HL-60/S4 treated with retinoic acid at 250 ng/mL for 4 days and 3 days (cell line): Measurements from ENCODE around the gene CDC25C.

Experiments used
- in situ Hi-C: fragments of 300-500 bp; cut with MboI; formaldehyde crosslinking; loops from 2 replicates; pipeline ENCODE4 v1.7.0; 2022; ENCODE audit warnings: low sequenced_read_pairs

The CDC25C gene

GRCh38 chr5:138331449-138332368 lies at the start of gene CDC25C:
Gene CDC25C, minus strand, starts transcription at chr5:138331804. Its CDS starts 624 bp downstream, at chr5:138331180.
- in situ Hi-C loops: no loop called here

DNA sequence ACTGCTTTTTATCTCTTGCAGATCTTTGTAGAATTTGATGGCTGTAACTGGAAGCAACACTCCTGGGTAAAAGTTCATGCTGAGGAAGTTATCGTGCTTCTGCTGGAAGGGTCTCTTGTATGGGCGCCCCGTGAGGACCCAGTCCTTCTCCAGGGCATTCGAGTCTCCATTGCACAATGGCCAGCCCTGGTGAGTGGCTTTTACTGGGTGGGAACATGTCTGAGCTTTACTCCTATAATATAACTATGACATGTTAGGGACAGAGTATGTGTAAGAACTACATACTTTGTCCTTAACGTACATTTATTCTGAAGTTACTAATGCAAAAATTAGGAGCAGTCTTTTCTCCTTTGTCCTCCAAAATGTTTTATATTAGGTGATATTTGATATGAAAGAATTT lies 41.0 kb upstream of the CDC25C start:
- in situ Hi-C loops: no loop called here

DNA sequence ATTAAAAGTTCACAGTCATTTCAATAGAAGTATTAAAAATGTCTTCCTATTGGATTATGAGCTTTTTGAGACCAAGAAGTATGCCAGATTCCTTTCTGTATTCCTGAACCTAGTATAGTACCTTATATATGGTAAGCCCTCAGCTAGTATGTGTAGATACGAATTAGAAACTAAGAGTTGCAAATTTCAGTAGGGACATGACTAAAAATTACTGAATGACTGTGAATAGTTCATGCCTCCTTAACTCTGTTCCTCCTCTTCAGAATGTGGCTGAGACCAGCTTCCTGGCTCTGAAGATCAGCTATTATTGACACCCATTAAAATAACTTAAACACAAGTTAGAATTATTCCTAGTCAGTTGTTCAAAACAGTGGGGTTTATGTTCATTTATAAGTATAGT lies 40.6 kb upstream of the CDC25C start:
- in situ Hi-C loops: no loop called here

- in situ Hi-C loops: no loop called here
These were observed 39.9 kb upstream of the CDC25C start for GRCh38 chr5:138371454-138371853.

DNA sequence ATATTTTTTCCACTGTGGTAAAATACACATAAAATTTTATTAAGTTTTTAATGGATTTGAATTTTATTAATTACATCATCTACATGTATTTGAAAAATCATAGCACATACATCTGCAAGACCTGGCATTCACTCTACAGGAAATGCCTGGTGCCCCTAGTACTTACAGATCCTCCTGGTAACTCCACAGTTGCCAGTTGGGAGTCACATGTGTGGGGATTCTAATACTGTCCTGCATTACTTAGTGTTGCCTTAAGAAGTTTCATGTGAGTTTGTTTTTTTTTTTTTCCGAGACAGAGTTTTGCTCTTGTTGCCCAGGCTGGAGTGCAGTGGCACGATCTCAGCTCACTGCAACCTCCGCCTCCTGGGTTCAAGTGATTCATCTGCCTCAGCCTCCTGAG lies 38.9 kb upstream of the CDC25C start:
- in situ Hi-C loops: no loop called here

DNA sequence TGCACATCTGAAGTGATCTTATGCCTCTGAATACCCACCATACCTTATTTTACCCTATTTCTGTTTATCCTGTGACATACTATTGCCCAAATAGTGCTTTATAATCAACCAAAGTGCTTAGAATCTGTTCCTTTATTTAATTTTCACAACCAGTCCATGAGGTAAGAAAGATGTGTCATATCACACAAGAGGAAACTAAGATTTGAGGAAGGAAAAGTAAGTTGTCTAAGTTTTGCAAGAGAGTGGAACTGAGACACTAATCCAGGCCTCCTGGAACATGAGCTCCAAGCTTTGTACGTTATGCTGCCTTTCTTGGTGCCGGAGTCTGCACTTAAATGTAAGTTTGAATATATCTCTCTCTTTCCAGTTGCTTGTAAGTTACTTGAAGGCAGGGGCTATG lies 38.1 kb upstream of the CDC25C start:
- in situ Hi-C loops: no loop called here

DNA sequence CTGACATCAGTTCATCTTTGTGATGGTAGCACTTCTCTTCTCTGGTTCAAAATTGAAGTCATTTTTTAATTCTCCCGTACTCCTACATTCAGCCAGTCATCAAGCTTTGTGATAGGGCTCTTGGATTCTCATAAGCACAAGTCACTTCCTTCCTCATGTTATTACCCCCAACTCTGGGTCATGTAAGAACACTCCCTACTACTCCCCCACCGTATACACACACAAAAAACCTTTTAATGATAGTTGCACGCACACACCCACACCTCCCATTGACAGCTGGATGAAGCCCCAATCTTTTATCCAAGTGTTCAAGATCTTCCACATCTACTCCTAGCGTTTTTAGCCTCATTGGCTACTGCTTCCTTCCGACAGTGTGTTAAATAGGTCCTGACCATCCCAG lies 37.7 kb upstream of the CDC25C start:
- in situ Hi-C loops: no loop called here

DNA sequence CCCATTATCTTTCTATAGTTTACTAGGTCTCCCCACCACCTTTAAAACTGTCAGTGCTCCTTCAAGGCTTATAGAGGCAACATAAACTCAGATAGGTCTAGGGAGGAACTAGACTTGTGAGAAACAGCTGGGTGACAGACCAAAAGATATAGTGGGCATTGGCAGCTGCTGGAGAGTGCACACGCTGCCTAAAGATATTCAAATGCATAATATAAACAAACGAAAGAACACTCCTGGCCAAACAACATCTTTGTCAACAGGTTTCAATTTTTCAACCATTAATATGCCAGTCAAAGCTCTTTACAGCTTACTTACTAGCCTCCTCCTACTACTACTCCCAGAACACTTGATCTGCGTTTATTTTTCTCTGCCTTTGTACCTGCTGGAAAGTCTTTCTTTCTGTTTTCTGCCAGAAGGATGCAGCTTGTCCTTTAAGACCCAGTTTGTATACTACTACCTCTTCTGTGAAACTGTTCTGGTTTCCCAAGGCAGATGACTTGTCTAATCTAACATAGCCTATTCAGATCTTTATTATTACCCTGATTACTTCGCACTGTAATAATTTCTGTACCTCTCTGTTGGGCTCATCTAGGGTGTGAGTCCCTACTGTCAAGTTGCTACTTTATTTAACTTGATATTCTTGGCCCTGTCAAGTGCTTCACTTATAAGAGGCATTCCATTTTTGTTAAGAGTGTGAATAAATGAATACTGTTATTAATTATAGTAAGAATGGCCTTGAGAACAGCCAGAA lies 35.2 kb upstream of the CDC25C start:
- in situ Hi-C loops: no loop called here

GRCh38 chr5:138364576-138364975 lies 33.0 kb upstream of the CDC25C start:
- in situ Hi-C loops: no loop called here

GRCh38 chr5:138360941-138361452 lies 29.4 kb upstream of the CDC25C start:
- in situ Hi-C loops: no loop called here

DNA sequence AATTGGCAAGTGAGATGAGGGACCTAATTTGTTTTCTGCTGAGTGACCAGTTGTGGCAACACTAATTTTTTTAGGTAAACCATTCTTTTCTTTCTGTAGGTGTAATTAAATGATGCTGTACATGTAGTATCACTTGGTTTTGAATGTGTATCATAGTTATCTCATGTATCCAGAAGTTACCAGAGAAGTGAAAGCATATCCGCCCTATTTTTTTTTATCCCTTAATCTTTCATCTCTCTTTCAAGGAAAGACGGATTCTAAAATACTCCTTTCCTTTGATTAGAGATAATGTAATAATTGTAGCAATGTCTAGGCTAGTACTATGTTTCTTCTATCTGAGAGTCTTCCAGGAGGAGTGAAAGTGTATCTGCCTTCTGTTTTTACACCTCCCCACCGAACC lies 28.0 kb upstream of the CDC25C start:
- in situ Hi-C loops: no loop called here

- in situ Hi-C loops: no loop called here
These were observed 23.3 kb upstream of the CDC25C start for GRCh38 chr5:138354926-138355378.

- in situ Hi-C loops: no loop called here
These were observed 22.8 kb upstream of the CDC25C start for GRCh38 chr5:138354387-138354786.

GRCh38 chr5:138353560-138354080 lies 22.0 kb upstream of the CDC25C start:
- in situ Hi-C loops: no loop called here

DNA sequence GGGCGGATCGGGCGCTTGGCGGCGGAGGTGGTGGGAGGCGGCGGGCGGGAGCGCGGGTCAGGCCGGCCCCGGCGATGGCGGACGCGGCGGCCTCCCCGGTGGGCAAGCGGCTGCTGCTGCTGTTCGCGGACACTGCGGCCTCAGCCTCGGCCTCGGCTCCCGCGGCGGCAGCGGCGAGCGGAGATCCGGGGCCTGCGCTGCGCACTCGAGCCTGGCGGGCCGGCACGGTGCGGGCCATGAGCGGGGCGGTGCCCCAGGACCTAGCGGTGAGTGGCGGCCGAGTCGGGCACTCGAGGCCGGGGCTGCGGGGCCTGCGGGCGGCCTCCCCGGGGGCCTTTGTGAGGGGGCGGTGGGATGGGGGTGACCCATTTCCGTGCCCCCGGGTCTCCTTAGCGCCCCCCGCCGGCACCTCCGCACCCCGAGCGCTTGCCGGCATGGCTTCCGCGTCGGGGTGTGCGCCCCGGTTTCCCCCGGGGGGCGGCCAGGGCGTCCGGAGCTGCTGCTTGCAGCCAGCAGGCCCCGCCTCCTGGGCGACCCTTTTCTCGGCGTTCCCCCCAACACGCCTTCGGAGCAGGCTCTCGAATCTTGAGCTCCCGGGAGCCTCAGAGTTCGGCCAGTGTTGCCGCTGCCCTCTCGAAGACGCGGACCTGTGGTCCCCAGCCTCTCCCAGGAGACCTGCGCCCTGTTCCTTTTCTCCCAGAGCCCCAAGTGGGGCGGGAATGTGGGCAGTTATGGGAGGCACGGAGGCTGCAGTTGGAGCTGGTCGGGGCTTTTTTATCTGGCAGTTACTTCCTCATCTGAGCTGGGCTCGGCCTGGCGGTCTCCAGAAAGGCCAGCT lies 21.3 kb upstream of the CDC25C start:
- in situ Hi-C loops: no loop called here

GRCh38 chr5:138352071-138352721 lies 20.6 kb upstream of the CDC25C start, which contains the start of gene KDM3B:
Gene KDM3B, plus strand, starts transcription at chr5:138352685. Its CDS starts 111 bp downstream, at chr5:138352796.
- in situ Hi-C loops: no loop called here

- in situ Hi-C loops: no loop called here
These were observed 19.9 kb upstream of the CDC25C start for GRCh38 chr5:138351517-138351916.

GRCh38 chr5:138351056-138351455 lies 19.5 kb upstream of the CDC25C start:
- in situ Hi-C loops: no loop called here

DNA sequence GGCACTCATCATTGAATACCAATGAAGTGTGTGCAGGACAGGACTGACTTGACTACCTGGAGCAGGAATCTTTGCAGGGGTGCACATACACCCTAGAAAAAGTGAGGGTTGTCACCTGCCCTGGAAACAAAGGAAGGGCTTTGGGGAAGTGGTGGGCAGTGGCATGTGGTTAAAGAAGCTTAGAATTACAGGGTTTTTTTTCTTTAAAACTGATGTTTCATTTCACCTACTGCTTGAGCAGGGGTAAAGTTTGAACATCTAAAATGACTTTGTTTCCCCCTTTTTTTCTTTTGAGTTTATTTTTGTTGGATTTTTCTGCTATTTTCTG lies 18.9 kb upstream of the CDC25C start:
- in situ Hi-C loops: no loop called here
